Retinal pigment epithelial cell (primary cell): Measurements from ENCODE around the gene RANBP9.

Source experiments
- DNase-seq: peaks from one replicate; pipeline ENCODE4 v3.0.0-alpha.2; 2010; ENCODE audit warnings: low read depth
- H3K4me3 ChIP-seq: 2 replicates; pipeline ENCODE4 v1.5.1; 2011; ENCODE audit warnings: mild to moderate bottlenecking, low read length, control low read depth, moderate library complexity
- CTCF ChIP-seq: conservative IDR thresholded peaks from 2 replicates; pipeline ENCODE4 v1.5.1; 2011; ENCODE audit warnings: low read depth, low read length, control low read depth, inconsistent platforms

RANBP9 gene

GRCh38 chr6:13687917-13688351 lies 23.7 kb downstream of the RANBP9 start:
- no peak overlapping the region for H3K4me3 ChIP-seq
- no peak for TF ChIP-seq CTCF
- no peak for DNase-seq

- DNase-seq = no peak
- no peak overlapping the region for H3K4me3 ChIP-seq
- no peak for TF ChIP-seq CTCF
Measured at GRCh38 chr6:13684855-13685254, 26.8 kb downstream of the RANBP9 start.

GRCh38 chr6:13683038-13683437 lies 28.6 kb downstream of the RANBP9 start:
- no peak for DNase-seq
- no peak for TF ChIP-seq CTCF

GRCh38 chr6:13682346-13682745 lies 29.3 kb downstream of the RANBP9 start:
- no peak overlapping the region for H3K4me3 ChIP-seq
- no peak for DNase-seq
- TF ChIP-seq CTCF = no peak

More at GRCh38 chr6:13683038-13683437, 28.6 kb downstream of the RANBP9 start:
- H3K4me3 ChIP-seq = no peak overlapping the region

GRCh38 chr6:13681305-13682061 lies 30.2 kb downstream of the RANBP9 start:
- no peak overlapping the region for H3K4me3 ChIP-seq
- no peak for DNase-seq
- no peak for TF ChIP-seq CTCF

- no peak for TF ChIP-seq CTCF
- no peak overlapping the region for H3K4me3 ChIP-seq
- DNase-seq = no peak
Measured at GRCh38 chr6:13680448-13680968, 31.1 kb downstream of the RANBP9 start.

- TF ChIP-seq CTCF = no peak
- DNase-seq = no peak
- no peak overlapping the region for H3K4me3 ChIP-seq
Measured at GRCh38 chr6:13679996-13680395, 31.6 kb downstream of the RANBP9 start.
